K562 (cell line): ENCODE measurements around the gene TACR2. TPM values are rescaled to one million over a fixed set of nuclear protein-coding genes. Genes with fewer than 3 reads are reported as not detected.
A peak's percentile ranks its signal among the peaks of the same experiment; 100 is the strongest.

ENCODE experiments used
- ETV1 ChIP-seq: fragments of 450-650 bp; conservative IDR thresholded peaks from 2 replicates; pipeline ENCODE4 v1.6.1; 2016; ENCODE audit warnings: missing genetic modification characterization, control low read depth, low read depth, missing compliant biosample characterization
- FOXJ2 ChIP-seq: fragments of 200-800 bp; sonication (Bioruptor generic); IDR thresholded peaks from 2 replicates; pipeline ENCODE4 v1.6.1; 2016; ENCODE audit warnings: missing genetic modification characterization, missing compliant biosample characterization
- POLR2AphosphoS5 ChIP-seq: IDR thresholded peaks from 2 replicates; pipeline ENCODE4 v1.6.1; 2011; ENCODE audit warnings: mild to moderate bottlenecking, low read depth, low read length, moderate library complexity; ENCODE audit not compliant: control insufficient read depth, insufficient read depth
- RCOR1 ChIP-seq, 2 experiments: IDR thresholded peaks; 2 replicates each; pipeline ENCODE4 v1.6.1; 2012; ENCODE audit warnings: low read depth in 2 of 2, low read length in 2 of 2, borderline replicate concordance in 1 of 2, improper control_type of control experiment in 1 of 2
- RNF219 ChIP-seq: fragments of 250-450 bp; sonication (Bioruptor Pico); IDR thresholded peaks from 2 replicates; pipeline ENCODE4 v1.5.0; 2022; ENCODE audit warnings: mild to moderate bottlenecking
- TSC22D4 ChIP-seq: fragments of 450-650 bp; IDR thresholded peaks from 2 replicates; pipeline ENCODE4 v1.6.1; 2016; ENCODE audit warnings: missing genetic modification characterization, missing biosample characterization, control low read depth
- USF2 ChIP-seq: sonication (generic); formaldehyde crosslinking; IDR thresholded peaks from 2 replicates; pipeline ENCODE4 v1.5.0; 2020; ENCODE audit warnings: missing genetic modification reagents
- ZBTB12 ChIP-seq: fragments of 250-450 bp; sonication (Bioruptor Pico); IDR thresholded peaks from 2 replicates; pipeline ENCODE4 v1.4.0; 2020
- ZBTB9 ChIP-seq: fragments of 450-650 bp; formaldehyde crosslinking; IDR thresholded peaks from 2 replicates; pipeline ENCODE4 v1.4.0; 2020; ENCODE audit warnings: mild to moderate bottlenecking, moderate library complexity
- ZFP30 ChIP-seq: fragments of 250-450 bp; sonication (Bioruptor Pico); IDR thresholded peaks from 2 replicates; pipeline ENCODE4 v1.8.0; 2022; ENCODE audit warnings: moderate library complexity, mild to moderate bottlenecking, inconsistent platforms, borderline replicate concordance
- ZHX1 ChIP-seq: fragments of 150-350 bp; conservative IDR thresholded peaks from 2 replicates; pipeline ENCODE4 v1.6.1; 2014; ENCODE audit warnings: low read length
- ZMIZ1 ChIP-seq, 2 experiments: fragments of 150-350 bp in 1 of 2; IDR thresholded peaks; 2 replicates each; pipeline ENCODE4 v1.6.1; 2012 to 2016; ENCODE audit warnings: low read depth in 2 of 2, low read length in 2 of 2, mild to moderate bottlenecking in 1 of 2, moderate library complexity in 1 of 2
- ZNF764 ChIP-seq: fragments of 250-450 bp; sonication (Bioruptor Pico); IDR thresholded peaks from 2 replicates; pipeline ENCODE4 v1.4.0; 2020; ENCODE audit warnings: low read depth, mild to moderate bottlenecking, moderate library complexity
- ZZZ3 ChIP-seq: fragments of 450-650 bp; IDR thresholded peaks from 2 replicates; pipeline ENCODE4 v1.6.1; 2016; ENCODE audit warnings: antibody characterized with exemption, mild to moderate bottlenecking, moderate library complexity
- polyA plus RNA-seq, 8 experiments: library from polyadenylated mRNA; depleted of rRNA in 4 of 8; stranded (reverse) in 5 of 8; unstranded in 3 of 8; fragments of >200 nt; fragmentation: Nextera tagmentation in 2 of 8; fragmentation: Illumina TruSeq in 1 of 8; extraction: Ambion mirVana in 2 of 8; extraction: Trizol in 1 of 8; gene quantifications; 2 replicates each; pipeline versions ENCODE4 v1.2.1 to v1.2.3, GENCODE V29; 2011 to 2014; ENCODE audit warnings: inconsistent platforms in 1 of 8, missing spikeins in 1 of 8
- total RNA-seq, 7 experiments: library from RNA; depleted of rRNA in 6 of 7; stranded (reverse); fragments of >200 nt in 6 of 7; fragmentation: Illumina TruSeq in 2 of 7; extraction: Trizol in 2 of 7; gene quantifications; 2 replicates each; pipeline versions ENCODE4 v1.2.1 to v1.2.3, GENCODE V29; 2011 to 2021; ENCODE audit warnings: low replicate concordance in 1 of 7

The TACR2 gene
- total and polyA plus RNA-seq, 9 of the 15 experiments (the other 6 are each of a cell fraction or from before 2014, with no cell fraction given) = not detected

GRCh38 chr10:69409968-69410367 lies 6.8 kb downstream of the TACR2 start (continued):
- TF ChIP-seq ZFP30 (no peak), TSC22D4 (no peak), USF2 (CRISPR knock-in tag) (no peak), RCOR1 (IDR thresholded peaks at IDR 0.05; ENCODE audit: borderline replicate concordance in 1 of 2, low read depth in 2 of 2, low read length in 2 of 2) (peak in 1 of 2 experiments; percentile 65; a peak in 2 of 4 replicates), FOXJ2 (tag) (no peak), ZBTB9 (CRISPR knock-in tag) (no peak), ZNF764 (CRISPR knock-in tag) (no peak), ZHX1 (no peak), ETV1 (tag) (no peak), ZBTB12 (CRISPR knock-in tag) (0 out of 2 replicates have a peak, but pooled peaks have one; percentile 35), ZMIZ1 (IDR thresholded peaks at IDR 0.05; ENCODE audit: low read depth in 2 of 2, low read length in 2 of 2) (no peak), POLR2AphosphoS5 (no peak), RNF219 (no peak), ZZZ3 (no peak)
